Heart left ventricle (tissue), 16 donors: Measurements from ENCODE around the gene CEP63. TPM values are rescaled to one million over a fixed set of nuclear protein-coding genes. Genes with fewer than 3 reads are reported as not detected.

Experiments used
- ATAC-seq, 4 donors: fragments of 200-7000 bp; cut with Tn5 transposase; one replicate each; pipeline ENCODE4 v1.9.1; 2020 to 2022; ENCODE audit warnings: moderate library complexity in 4 of 4, mild to moderate bottlenecking in 3 of 4, moderate number of reproducible peaks in 1 of 4
- DNase-seq, 5 donors: peaks; one replicate each; pipeline ENCODE4 v3.0.0-alpha.2; 2020
- H3K27ac ChIP-seq, 12 donors: fragments of 200-600 bp; sonication (generic) in 4 of 12; one replicate each; pipeline versions ENCODE4 v1.5.0 to v1.8.0; 2016 to 2022; ENCODE audit warnings: mild to moderate bottlenecking in 2 of 12
- H3K27me3 ChIP-seq, 9 donors: fragments of 200-600 bp; sonication (generic) in 2 of 9; one replicate each; pipeline versions ENCODE4 v1.5.1 to v1.8.0; 2016 to 2022; ENCODE audit warnings: mild to moderate bottlenecking in 3 of 9
- H3K36me3 ChIP-seq, 9 donors: fragments of 200-600 bp; sonication (generic) in 2 of 9; one replicate each; pipeline versions ENCODE4 v1.5.0 to v1.8.0; 2018 to 2022; ENCODE audit warnings: mild to moderate bottlenecking in 2 of 9
- H3K4me1 ChIP-seq, 12 donors: fragments of 200-600 bp; sonication (generic) in 4 of 12; one replicate each; pipeline versions ENCODE4 v1.5.0 to v1.8.0; 2016 to 2022; ENCODE audit warnings: mild to moderate bottlenecking in 3 of 12
- H3K4me3 ChIP-seq, 12 donors: fragments of 200-600 bp; sonication (generic) in 4 of 12; one replicate each; pipeline versions ENCODE4 v1.5.0 to v1.8.0; 2017 to 2022; ENCODE audit warnings: mild to moderate bottlenecking in 9 of 12, moderate library complexity in 4 of 12
- H3K9me3 ChIP-seq, 12 donors: fragments of 200-600 bp; sonication (generic) in 4 of 12; one replicate each; pipeline versions ENCODE4 v1.5.0 to v1.8.0; 2016 to 2022; ENCODE audit warnings: mild to moderate bottlenecking in 1 of 12
- POLR2A ChIP-seq, 2 donors: fragments of 450-650 bp; IDR thresholded peaks; one replicate each; pipeline ENCODE4 v1.6.1; 2017; ENCODE audit warnings: antibody characterized with exemption in 2 of 2, mild to moderate bottlenecking in 2 of 2, moderate library complexity in 2 of 2
- WGBS, 4 donors: extraction: QIAGEN DNeasy Blood & Tissue Kit in 2 of 4; methylation state at CpG; one replicate each; pipeline versions ENCODE4 v1.1.5 to v1.1.7; 2013 to 2018; 5-methylcytosine and 5-hydroxymethylcytosine counted together
- intact Hi-C, 10 donors: fragments of 100-400 bp; cut with DNase I; formaldehyde crosslinking; loops; one replicate each; pipeline versions ENCODE4 v1.11.1 to v1.14.2; 2022
- polyA plus RNA-seq, 2 donors: library from polyadenylated mRNA; stranded (reverse); fragments of 200-250 nt; gene quantifications; one replicate each; pipeline ENCODE4 v1.2.3, GENCODE V29; 2013
- total RNA-seq, 9 donors: library from RNA; depleted of rRNA in 2 of 9; stranded (reverse); fragments of >200 nt in 2 of 9; fragmentation: NEBNext Ultra II Directional in 3 of 9; extraction: Animal tissue kit (Norgen Biotek cat#: 25700) in 3 of 9; gene quantifications; one replicate each; pipeline versions ENCODE4 v1.1.0 to v1.2.4, GENCODE V29; 2016 to 2023
- TF ChIP-seq, protein P1 (sequence below), 12 donors: fragments of 200-600 bp; sonication (generic) in 4 of 12; IDR thresholded peaks; one replicate each; pipeline versions ENCODE4 v1.5.0 to v1.8.0; 2018 to 2022; ENCODE audit warnings: antibody characterized with exemption in 12 of 12, mild to moderate bottlenecking in 5 of 12
- donor health status: ischemic (EF 13 %, LVEDD 7.1; RV severe dilation, severe dysfunction).
- donor health status: healthy with polysubstance abuse.
- donor health status: DM: no; HTN: yes; CAD: no.
- donor health status: DM: no; HTN: no; CAD: no.
- donor health status: ischemic (EF 25% LVEDD 6.9; RV normal size, moderate dysfunction).
- donor health status: ischemic (EF 25% LVEDD 5.7; RV mildly dilated, moderate dysfunction).
- donor health status: healthy.
- donor health status: DM: yes; HTN: yes; CAD: no.
- donor health status: ischemic (EF 35%, LVEDD 5.7; RV mildly dilated, moderate dysfunction).
- donor health status: nonischemic (EF 11% LVEDD 7.7; RV severe dilation, severe dysfunction).
- donor health status: DM: yes; HTN: yes; CAD: no.
- donor health status: PGD.
- donor health status: ischemic (EF 29% LVEDD 5.4; RV normal size, mild dysfunction).
- donor health status: nonischemic (EF 23%, LVEDD 6.1; RV moderate dilation, normal function).

CEP63 gene
- total and polyA plus RNA-seq, 11 donors = 19.1 to 35.3 (median 29.5) TPM

DNA sequence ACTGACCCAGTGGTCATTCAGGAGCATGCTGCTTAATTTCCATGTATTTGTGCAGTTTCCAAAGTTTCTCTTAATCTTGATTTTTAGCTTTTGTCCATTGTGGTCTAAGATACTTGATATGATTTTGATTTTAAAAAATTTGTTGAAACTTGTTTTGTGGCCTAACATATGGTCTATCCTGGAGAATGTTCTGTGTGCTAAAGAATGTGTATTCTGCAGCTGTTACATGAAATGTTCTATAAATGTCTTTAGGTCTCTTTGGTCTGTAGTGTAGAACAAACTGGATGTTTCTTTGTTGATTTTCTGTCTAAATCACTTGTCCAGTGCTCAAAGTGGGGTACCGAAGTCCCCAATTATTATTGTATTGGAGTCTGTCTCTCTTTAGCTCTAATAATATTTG lies 17.4 kb downstream of the CEP63 start:
- H3K9me3 ChIP-seq = peaks cover 0 to 39% (median 11%) of the 10 kb centered on the region in 12 donors
- H3K4me3 ChIP-seq = no peak overlapping the region
- WGBS, 4 donors = 98 to 100% (median 100%) methylated on average over 1 of the region's 1 CpG
- no peaks in the 10 kb centered on the region for H3K4me1 ChIP-seq
- peaks cover 0 to 33% (median 9%) of the 10 kb centered on the region in 9 donors for H3K36me3 ChIP-seq
- intact Hi-C loops = no loop called here
- no peak for DNase-seq
- no peak overlapping the region for H3K27ac ChIP-seq
- no peak for TF ChIP-seq POLR2A (IDR thresholded peaks at IDR 0.05)
- TF ChIP-seq, protein P1, sequence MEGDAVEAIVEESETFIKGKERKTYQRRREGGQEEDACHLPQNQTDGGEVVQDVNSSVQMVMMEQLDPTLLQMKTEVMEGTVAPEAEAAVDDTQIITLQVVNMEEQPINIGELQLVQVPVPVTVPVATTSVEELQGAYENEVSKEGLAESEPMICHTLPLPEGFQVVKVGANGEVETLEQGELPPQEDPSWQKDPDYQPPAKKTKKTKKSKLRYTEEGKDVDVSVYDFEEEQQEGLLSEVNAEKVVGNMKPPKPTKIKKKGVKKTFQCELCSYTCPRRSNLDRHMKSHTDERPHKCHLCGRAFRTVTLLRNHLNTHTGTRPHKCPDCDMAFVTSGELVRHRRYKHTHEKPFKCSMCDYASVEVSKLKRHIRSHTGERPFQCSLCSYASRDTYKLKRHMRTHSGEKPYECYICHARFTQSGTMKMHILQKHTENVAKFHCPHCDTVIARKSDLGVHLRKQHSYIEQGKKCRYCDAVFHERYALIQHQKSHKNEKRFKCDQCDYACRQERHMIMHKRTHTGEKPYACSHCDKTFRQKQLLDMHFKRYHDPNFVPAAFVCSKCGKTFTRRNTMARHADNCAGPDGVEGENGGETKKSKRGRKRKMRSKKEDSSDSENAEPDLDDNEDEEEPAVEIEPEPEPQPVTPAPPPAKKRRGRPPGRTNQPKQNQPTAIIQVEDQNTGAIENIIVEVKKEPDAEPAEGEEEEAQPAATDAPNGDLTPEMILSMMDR (IDR thresholded peaks at IDR 0.05) = no peak
- ATAC-seq = no peak
- H3K27me3 ChIP-seq = no peaks in the 10 kb centered on the region

DNA sequence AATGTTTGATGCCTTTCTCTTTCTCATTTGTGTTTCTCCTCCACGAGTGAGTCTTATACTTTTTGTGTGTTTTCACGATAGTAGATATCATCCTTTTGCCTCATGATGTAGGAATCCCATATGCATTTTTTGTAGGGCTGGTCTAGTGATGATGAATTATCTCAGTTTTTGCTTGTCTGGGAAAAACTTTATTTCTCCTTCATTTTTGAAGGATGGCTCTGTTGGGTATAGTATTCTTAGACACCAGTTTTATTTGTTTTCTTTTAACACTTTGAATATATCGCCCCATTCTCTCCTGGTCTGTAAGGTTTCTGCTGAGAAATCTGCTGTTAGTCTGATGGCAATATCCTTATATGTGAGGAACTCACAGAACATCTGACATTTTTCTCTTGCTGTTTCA lies 18.3 kb downstream of the CEP63 start:
- TF ChIP-seq, protein P1 (IDR thresholded peaks at IDR 0.05) = no peak
- no peak for TF ChIP-seq POLR2A (IDR thresholded peaks at IDR 0.05)
- intact Hi-C loops = no loop called here
- no peaks in the 10 kb centered on the region for H3K4me1 ChIP-seq
- 64 to 96% (median 89%) methylated on average over 2 to 3 of the region's 3 CpGs for WGBS, 4 donors
- H3K27me3 ChIP-seq = no peaks in the 10 kb centered on the region
- ATAC-seq = no peak
- no peak overlapping the region for H3K4me3 ChIP-seq
- no peak for DNase-seq
- peaks cover 0 to 39% (median 11%) of the 10 kb centered on the region in 12 donors for H3K9me3 ChIP-seq
- peaks cover 0 to 36% (median 11%) of the 10 kb centered on the region in 9 donors for H3K36me3 ChIP-seq
- H3K27ac ChIP-seq = no peak overlapping the region

DNA sequence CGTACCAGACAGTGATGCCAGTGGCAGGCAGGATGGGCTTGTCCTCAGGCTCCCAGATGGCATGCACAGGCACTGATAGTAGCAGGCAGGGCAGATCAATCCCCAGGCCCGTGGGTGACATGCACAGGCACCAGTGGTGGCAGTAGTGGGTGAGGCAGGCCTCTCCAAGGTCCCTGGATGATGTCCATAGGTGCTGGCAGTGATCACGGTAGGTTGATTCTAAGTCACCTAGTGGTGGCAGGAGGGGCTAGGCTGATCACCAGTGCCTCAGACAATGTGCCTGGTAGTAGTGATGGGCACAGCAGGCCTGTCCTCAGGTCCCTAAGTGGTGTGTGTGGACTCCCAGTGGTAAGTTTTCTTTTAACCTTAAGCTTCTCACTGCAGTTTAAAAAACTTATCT lies 19.6 kb downstream of the CEP63 start:
- peak in 2 of 4 donors; percentile 24 to 26 for ATAC-seq

DNA sequence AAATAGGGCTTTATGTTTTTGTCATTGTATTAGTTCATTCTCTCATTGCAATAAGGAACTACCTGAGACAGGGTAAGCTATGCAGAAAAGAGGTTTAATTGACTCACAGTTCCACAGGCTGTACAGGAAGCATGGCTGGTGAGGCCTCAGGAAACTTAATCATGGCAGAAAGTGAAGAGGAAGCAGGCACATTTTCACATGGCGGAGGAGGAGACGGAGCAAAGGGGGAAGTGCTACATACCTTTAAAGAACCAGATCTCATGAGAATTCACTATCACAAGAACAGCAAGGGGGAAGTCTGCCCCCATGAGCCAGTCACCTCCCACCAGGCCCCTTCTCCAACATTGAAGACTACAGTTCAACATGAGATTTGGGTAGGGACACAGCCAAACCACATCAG lies 25.6 kb downstream of the CEP63 start:
- TF ChIP-seq, protein P1 (IDR thresholded peaks at IDR 0.05) = no peak
- TF ChIP-seq POLR2A (IDR thresholded peaks at IDR 0.05) = no peak
- WGBS, 4 donors = 88 to 90% (median 89%) methylated on average over 2 of the region's 2 CpGs
- no peak overlapping the region for H3K4me3 ChIP-seq
- peaks cover 0 to 35% (median 20%) of the 10 kb centered on the region in 9 donors for H3K36me3 ChIP-seq
- intact Hi-C loops = no loop called here
- H3K9me3 ChIP-seq = no peaks in the 10 kb centered on the region
- H3K27me3 ChIP-seq = no peaks in the 10 kb centered on the region
- ATAC-seq (no peak), DNase-seq (no peak)
- peaks cover 0 to 3% (median 0%) of the 10 kb centered on the region in 12 donors for H3K4me1 ChIP-seq
- no peak overlapping the region for H3K27ac ChIP-seq

More for the DNA sequence above, 19.6 kb downstream of the CEP63 start:
- H3K4me1 ChIP-seq = no peaks in the 10 kb centered on the region
- no peak for DNase-seq
- intact Hi-C loops = no loop called here
- H3K27me3 ChIP-seq = no peaks in the 10 kb centered on the region
- H3K36me3 ChIP-seq = peaks cover 0 to 44% (median 11%) of the 10 kb centered on the region in 9 donors
- WGBS, 4 donors = 50 to 83% (median 71%) methylated on average over 2 to 3 of the region's 3 CpGs
- H3K27ac ChIP-seq = no peak overlapping the region
- H3K4me3 ChIP-seq = no peak overlapping the region
- no peak for TF ChIP-seq POLR2A (IDR thresholded peaks at IDR 0.05)
- H3K9me3 ChIP-seq = peaks cover 0 to 39% (median 11%) of the 10 kb centered on the region in 12 donors

DNA sequence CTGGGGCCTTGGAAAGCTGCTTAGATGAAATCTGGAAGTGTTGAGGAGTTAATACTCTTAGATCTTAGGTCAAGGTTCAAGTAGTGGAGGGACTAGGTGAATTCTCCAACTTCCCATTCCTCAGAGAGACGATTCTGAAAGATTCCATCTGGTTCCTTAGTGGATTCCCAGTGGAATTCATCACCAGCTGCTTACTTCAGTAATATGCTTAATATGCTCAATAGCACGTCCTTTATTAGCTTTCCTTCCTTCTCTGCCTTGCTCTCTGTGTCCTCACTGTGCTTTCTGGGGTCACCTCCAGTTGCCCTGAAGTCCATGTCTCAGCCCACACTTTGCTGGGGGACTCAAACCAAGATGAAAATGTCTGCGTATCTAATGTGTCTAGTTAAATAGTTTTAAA lies 31.0 kb downstream of the CEP63 start:
- peak overlapping the region in 4 of 12 donors; percentile 11 to 48 (median 30) for H3K27ac ChIP-seq
- DNase-seq (no peak), ATAC-seq (peak in 1 of 4 donors; percentile 51)
- peaks cover 0 to 15% (median 0%) of the 10 kb centered on the region in 12 donors for H3K4me1 ChIP-seq
- 52 to 66% (median 57%) methylated on average over 3 of the region's 3 CpGs for WGBS, 4 donors
- no peak overlapping the region for H3K4me3 ChIP-seq
- H3K9me3 ChIP-seq = peaks cover 0 to 17% (median 5%) of the 10 kb centered on the region in 12 donors
- intact Hi-C loops = no loop called here
- peaks cover 0 to under 1% (median 0%) of the 10 kb centered on the region in 9 donors for H3K36me3 ChIP-seq
- TF ChIP-seq, protein P1 (IDR thresholded peaks at IDR 0.05) = no peak
- no peak for TF ChIP-seq POLR2A (IDR thresholded peaks at IDR 0.05)
- H3K27me3 ChIP-seq = no peaks in the 10 kb centered on the region
